Jurkat, Clone E6-1 (cell line): ENCODE measurements around the gene RAPGEF4.

Source experiments
- DNase-seq: peaks from one replicate; pipeline ENCODE4 v3.0.0-alpha.2; 2011; ENCODE audit warnings: low read depth, low spot score
- H3K4me3 ChIP-seq: 2 replicates; pipeline ENCODE4 v1.5.1; 2011; ENCODE audit warnings: mild to moderate bottlenecking, low read length, control low read depth, moderate library complexity

The RAPGEF4 gene

DNA sequence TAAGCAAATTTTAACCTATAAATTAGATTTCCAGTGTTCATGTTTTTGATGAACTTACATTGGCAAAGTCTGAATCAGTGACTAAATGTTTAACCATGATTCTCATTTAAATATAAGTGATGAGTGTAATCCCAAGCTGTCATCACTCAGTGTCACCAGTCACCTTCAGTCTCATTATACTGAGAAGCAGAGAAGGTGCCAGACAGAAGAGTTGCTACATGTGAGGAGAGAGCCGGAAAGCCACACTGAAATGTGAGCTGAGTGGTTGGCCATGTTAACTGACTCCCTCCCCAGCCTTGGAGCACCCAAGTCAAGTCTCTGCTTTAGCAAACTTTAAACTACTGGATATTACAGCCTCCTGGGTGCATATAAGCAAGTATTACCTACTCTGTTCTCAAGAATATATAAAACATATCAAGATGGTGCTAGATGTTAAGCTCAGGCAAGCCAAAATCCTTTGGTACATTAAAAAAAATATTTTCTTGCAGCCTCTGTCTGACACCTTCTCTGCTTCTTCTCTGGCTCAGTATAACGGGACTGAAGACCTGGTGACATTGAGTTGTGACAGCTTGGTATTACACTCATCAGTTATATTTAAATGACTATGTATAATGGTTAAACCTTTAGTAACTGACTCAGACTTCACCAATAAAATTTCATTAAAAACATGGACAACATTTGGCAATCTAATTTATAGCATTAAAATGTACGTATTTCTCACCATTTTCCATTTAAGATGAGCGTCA lies 264.2 kb downstream of the RAPGEF4 start:
- H3K4me3 ChIP-seq, result no peak overlapping the region
- DNase-seq, result no peak

DNA sequence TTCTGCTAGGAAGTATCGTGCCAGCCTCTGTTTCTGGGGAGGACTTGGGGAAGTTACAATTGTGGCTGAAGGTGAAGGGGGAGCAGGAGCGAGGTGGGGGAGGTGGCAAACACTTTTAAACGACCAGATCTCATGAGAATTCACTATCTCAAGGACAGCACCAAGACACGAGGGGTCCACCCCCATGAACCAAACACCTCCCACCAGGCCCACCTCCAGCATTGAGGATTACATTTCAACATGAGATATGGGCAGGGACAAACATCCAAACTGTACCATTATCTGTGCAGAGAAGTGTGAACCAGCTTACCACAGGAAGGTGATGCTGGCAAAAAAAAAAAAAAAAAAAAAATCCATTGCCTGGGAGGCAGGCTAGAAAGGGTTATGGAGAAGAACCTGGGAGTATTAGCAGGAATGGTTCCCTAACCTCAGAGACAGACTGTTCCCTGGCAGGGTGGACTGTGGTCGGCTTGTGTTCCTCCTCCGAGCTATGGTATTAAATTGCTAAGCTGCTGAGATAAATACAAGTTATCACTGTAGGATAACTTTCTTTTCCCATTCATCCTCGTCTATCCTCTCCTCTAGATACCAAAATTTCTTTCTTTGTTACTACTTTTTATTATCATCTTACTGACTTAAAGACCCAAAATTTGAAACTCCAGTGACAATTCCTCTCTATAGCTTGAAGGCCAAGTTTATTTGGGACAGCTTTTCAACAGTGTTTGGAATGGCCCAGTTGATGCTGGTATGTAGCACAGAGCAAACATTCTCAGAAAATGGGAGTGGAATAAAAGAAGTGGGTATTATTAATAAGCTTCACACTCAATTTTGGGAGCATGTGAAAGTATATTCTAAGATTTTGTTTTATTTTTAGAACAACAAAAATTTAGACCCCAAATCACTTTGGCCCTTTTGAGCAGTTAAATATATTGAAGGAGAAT lies 266.3 kb downstream of the RAPGEF4 start:
- DNase-seq, result no peak
- no peak overlapping the region for H3K4me3 ChIP-seq

DNA sequence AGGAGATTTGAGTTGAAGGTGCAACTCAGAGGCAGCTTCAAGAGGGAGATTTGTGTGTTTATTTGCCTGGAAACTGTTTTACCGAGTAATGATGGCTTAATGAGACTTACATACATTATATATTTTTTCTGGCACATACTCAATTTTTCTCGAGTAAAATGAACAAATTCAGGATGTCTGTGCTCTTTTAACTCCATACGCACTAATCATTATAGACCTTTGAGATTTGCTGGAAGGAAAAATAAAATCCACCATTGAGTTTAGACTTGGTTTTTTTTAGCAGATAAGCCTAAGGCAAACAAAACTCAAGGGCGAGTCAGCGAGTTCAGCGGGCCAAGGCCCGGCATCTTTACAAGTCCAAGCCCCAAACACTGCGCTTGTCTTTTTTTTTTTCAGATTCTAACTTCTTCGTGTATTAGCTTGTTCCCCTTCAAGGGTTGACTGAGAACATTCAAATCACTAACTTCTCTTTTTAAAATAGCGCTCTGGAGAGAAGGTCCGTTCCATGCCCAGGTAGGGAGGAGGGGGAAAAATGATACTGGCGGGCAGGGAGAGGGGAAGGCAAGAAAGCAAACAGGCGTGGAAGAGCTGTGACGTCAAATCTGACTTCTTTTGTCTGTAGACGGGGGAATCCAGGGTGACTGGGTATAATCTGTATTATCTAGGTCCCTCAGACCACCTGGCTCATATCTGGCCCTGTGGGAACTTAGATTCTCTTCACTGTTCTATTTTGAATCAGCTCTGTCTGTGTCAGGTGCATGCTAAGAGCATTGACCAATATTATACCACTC lies 267.3 kb downstream of the RAPGEF4 start:
- no peak overlapping the region for H3K4me3 ChIP-seq
- no peak for DNase-seq

DNA sequence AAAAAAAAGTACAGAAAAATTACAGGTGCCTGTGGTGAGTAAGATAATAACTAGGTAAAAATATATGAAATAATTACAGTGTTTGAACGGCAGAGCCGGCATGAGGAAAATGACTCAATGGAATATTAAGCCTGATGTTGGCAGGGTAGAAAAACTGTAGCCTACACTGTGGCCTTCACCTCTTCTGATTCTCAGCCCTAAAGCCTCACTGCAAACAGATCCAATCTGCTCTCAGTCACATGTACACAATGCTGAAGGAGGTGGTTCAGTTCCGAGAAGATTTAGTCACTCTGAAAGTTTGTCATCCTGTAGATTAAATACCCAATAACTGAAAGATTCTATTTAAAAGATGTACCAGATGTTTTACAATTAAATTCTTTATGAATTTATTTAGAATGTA lies 273.1 kb downstream of the RAPGEF4 start:
- no peak overlapping the region for H3K4me3 ChIP-seq
- no peak for DNase-seq

DNA sequence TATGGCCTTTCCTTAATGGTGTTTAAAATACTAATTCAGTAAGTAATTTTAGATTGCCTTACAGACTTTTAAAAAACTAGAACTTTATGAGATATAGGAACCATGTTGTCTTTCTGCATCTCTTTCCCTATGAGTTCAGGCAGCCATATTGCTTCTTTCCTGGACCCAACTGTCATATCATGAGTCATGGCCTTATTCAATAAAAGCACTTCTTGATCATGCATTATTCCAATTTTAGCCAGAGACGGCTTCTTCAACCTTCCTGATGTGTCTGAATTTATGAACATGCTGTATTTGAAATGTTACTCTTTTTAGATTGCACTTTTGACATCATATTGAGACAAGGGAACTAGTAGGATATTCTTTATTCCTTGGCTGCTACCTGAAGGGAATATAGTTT lies 274.6 kb downstream of the RAPGEF4 start:
- no peak for DNase-seq
- H3K4me3 ChIP-seq, result no peak overlapping the region

DNA sequence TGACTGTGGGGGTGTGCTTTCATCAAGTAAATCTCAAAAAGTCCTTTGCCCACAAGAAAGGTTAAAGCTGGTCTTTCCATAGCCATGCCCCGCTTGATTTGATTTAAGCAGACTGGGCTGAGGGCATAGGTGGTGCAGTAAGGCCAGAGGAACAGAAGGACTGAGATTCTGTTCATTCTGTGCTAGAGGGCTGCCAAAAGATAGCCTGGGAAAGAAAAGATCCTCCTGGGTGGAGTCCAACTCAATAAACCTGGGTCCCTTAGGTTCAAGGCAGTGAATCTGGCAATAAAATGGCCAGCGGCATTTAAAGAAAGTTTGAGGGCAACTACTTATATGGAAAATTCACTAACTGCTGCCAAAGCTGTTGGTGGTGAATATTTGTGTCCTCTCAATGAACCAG lies 280.8 kb downstream of the RAPGEF4 start:
- DNase-seq, result no peak
- H3K4me3 ChIP-seq, result no peak overlapping the region

DNA sequence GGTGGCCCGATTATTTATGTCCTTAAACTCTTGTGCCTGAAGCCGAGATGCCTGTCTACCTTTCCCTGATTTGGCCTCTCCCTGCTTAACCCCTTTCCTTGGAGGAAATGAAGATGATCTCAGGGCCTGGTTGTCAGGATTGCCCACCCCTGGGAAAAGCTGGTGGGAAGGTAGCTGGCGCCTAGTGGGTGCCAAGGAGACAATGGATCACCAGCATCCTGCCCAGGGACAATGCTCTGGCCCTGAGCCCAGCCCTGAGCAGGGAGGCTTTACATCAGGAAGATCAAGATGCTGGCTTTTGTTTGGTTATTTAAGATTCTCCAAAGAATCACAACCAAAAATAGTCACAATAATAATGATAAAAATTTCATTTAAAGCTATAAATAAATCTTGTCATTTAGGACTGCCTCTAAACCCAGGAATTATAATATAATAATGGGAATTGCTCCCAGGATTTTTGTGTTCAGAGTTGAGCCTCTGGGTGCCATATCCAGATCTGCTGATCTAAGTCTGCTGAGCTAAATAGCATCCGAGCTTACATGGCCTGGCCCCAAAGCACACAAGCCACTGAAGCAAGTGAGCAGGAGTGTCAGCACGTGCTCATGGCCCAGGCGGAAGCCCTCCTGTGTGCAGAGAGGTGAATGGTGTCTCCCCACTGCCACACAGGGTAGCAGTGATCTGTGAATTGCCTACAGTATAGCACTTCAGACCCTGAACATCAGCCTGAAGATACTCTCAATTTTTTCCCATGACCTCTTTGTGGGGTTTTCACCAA lies 282.2 kb downstream of the RAPGEF4 start:
- no peak for DNase-seq

DNA sequence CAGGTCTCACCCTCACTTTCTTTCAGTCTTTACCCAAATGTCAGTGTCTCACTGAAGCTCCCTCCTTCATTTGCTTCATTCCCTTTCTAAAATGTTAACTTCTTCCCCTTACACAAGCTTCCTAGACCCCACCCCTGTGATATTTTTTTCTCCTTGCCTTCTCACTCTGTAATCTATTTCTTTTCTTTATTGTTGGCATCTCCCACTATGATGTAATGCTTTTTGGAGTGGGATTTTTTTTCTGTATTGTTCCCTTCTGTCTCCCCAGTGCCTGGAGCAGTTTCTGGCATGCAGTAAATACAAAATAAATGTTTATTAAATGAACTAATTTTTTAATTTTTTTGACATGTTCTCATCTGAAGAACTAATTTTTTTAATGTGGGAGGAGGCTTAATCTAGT lies 284.1 kb downstream of the RAPGEF4 start:
- no peak overlapping the region for H3K4me3 ChIP-seq
- DNase-seq, result no peak

More for the DNA sequence above, 282.2 kb downstream of the RAPGEF4 start:
- no peak overlapping the region for H3K4me3 ChIP-seq

DNA sequence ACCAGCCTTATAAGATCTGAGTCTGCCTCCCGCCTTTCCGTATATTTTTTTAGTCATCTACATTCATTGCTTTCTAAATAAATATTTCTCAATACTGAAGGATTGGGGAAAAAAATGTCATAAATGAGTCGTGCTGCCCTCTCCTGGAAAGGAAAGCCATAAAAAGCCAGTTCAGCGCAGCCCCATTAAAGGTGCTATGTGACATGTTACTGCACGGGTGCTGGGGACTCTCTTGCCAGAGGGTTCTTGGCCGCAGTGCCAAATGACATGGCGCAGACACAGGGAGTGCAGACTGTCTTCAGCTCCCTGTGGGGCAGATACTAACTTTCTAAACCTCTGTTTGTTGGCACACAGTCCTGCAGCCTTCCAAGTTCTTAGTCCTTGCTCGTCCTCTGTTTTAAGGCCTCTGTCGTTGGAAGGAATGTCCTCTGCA lies 286.3 kb downstream of the RAPGEF4 start:
- no peak overlapping the region for H3K4me3 ChIP-seq
- DNase-seq, result no peak

DNA sequence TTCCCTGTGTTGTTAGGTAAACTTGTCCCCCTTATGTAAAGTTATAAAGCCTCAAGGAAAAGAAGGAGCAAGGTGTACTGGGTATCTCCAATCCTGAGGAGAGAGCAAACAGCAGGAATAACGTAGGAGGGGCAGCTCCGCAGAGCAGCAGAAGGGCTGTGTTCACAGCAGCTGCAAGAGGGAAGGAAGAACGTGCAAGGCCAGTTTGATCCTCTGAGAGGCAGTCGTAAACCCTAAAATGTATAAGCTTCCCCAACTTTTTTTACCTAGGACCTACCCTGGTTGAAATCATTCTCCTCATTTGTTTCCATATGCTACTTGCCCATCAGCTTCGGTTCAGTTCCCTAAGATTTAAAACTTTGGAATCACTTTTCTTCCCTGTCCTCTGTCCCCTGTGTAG lies 288.1 kb downstream of the RAPGEF4 start:
- no peak overlapping the region for H3K4me3 ChIP-seq
- DNase-seq, result no peak

DNA sequence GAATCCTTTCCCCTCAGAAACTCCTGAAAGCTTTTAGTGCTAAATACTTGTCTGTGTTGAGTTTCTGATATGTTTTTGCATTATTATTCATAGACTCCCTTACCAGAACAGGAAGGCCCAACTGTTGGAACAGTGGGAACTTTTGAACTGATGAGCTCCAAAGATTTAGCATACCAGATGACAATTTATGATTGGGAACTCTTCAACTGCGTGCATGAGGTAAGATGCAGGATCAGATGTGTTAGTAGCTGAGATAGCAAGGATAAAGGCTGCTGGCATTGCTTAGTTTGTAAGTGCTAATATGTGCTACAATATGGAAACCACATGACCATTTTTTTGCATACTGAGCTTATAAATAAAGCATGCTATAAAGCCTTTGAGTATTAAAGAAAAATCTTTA lies 290.8 kb downstream of the RAPGEF4 start:
- no peak overlapping the region for H3K4me3 ChIP-seq
- no peak for DNase-seq

DNA sequence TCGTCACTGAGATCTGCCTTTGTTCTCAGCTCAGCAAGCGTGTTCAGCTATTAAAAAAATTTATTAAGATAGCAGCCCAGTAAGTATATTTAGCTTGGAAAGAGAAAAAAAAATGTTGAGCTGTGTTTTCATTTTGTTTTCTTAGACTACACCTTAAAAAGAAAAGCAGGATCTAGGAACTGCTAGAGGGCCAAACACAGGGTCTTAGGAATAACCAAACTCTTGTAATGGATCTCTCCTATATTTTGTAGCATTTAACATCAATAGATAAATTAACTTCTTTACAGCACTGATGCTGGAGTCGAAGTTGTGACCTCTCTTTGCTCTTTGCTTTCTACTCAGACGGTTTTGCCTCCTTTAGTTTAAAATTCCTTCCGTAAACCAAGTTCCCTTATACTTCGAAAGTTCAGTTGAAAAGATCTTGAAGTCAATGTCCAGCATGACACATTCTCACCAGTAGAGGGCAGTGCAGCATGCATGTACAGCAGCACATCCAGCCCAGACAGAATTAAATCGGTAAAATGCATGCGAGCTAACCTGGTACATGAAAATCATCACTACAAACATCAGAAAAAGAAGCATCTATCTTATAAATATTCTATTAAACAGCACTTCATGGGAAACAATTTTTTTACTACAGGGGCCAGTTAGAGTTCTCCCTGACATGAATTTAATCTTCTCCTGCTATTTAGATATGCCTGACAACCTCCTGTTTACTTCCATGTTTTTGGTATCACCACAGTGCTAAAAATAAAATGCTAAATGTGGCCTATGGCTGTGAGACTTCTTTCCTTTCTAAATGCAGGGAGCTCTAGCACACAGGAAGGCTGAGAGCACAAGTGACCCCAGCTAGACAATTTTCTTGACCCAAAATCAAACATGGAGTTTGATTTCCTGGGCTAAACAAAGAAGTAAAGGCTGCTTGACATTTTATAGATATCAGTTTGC lies 291.8 kb downstream of the RAPGEF4 start:
- DNase-seq, result peak; percentile 87
- no peak overlapping the region for H3K4me3 ChIP-seq

DNA sequence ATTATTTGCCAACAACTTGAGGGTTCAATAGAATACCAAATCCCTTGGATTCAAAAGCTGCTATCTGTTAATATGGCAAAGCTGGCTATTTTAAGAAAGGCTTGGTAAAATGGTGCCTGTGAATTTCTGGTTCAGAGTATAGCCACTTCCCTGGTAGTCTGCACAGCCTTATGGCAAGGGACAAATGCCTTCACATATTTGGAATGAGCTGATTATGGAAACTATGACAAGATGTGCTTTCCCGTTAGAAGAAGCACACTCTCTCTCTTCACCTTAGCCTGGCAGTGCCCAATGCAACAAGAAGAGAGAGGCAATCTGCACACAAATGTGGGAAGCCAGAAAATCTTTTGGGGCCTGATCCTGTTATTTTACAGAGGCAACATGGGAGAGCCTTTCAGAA lies 292.5 kb downstream of the RAPGEF4 start:
- no peak for DNase-seq
- H3K4me3 ChIP-seq, result no peak overlapping the region

DNA sequence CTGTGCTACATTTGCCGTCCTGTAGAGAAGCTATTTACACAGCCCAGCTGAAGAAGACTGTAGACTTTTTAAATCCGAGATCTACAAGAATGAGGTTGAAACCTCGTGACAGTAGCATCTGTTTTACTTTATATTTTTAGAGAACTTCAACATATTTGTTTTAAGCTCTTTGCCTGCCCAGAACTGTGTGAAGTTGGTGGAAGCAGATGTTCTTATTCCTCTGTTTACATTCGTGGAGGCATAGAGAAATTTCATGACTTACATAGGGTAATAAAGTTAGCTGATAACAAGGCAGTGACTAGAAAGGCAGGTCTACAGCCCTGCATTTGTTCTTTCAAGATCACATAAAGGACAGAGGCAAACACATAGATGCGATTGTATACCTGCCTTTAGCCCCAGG lies 293.0 kb downstream of the RAPGEF4 start:
- no peak for DNase-seq
- H3K4me3 ChIP-seq, result no peak overlapping the region

DNA sequence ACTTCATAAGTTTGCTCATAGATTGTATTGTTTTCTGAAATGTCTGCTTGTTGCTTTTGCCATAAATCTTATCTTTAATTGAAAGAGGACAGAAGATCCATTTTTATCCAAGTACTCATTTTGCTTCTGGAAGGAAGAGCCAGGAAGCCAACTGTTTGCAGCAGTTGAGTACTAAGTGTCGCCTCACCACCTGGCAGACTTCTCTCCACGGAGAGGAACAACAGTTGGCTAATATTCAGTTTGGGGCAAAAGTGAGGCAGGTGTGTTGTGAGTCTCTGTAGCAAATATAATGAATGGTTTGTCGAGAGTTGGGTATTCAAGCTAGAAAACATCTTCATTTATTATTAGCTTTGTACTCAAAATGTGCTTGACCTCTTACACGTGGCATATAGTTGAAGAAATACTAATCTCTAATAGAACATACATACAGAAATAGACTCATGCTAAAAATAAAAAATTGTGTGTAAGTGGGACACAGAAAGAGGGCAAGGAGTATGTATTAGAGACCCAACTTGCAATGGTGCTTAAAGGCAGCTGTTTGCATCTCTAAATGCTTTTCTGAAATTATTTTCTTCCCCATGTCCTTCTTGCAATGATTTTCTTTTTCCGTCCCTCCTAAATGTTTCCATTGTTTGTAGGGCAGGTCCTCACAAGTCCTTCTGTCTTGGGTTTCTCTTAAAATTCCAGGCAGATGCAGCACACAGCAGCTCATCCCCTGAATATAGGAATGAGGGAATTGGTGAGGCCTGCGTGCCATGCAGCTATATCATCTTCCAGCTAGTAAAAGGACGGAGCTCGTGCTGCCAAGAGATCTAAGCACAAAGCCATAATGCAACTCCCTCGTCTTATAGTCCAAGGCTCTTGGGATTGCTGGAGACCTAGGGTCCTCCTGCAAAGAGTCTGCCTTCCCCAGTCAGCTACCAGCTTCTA lies 295.2 kb downstream of the RAPGEF4 start:
- DNase-seq, result no peak
- no peak overlapping the region for H3K4me3 ChIP-seq

DNA sequence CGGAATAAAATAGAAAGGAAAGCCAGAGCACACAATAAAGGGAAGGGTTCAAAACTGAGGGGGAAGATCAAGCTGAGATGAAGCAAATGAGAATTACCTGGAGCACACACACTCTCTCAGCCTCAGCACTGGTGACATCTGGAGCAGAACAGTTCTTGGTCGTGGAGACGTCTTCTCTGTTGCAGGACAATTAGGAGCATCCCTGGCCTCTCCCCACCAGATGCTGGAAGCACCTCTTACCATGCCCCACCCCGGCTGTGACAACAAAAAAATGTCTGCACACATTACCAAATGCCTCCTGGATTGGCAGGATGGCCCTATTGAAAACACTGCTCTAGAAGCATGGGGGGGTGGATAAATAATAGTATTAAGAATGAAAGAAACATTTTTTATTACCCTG lies 296.4 kb downstream of the RAPGEF4 start:
- no peak overlapping the region for H3K4me3 ChIP-seq
- DNase-seq, result no peak

DNA sequence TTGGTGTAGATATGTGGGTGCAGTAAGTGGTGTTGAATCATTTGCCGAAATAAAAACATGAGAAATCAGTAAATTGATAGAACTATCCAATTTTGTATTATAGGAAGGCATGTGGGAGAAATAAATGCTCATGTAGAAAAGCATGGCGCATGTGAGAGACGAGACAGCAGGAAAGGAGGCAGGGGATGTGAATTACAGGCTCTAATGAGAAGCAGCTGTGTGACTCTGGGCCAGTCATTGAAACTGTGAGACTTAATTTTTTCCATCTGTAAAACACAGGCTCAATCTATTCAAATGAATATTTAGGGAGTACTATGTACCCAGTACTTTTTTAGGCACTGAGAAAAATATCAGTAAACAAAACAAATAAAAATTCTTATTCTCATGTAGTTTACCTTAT lies 297.4 kb downstream of the RAPGEF4 start:
- no peak for DNase-seq

More for the DNA sequence above, 297.4 kb downstream of the RAPGEF4 start:
- H3K4me3 ChIP-seq, result no peak overlapping the region
